ENCODE measurements around the gene PEX3. TPM values are rescaled to one million over a fixed set of nuclear protein-coding genes. Genes with fewer than 3 reads are reported as not detected.

The PEX3 gene
- total RNA-seq, result 10 to 100 TPM; 10.8 to 11.9 TPM

GRCh38 chr6:143450453-143451371, at the start of gene PEX3, which contains the start of gene ADAT2:
TSS of gene PEX3 (plus strand) at chr6:143450805. CDS start at chr6:143451043, 238 bp downstream.
TSS of gene ADAT2 (minus strand) at chr6:143450695. CDS start at chr6:143450658, 37 bp downstream.
- Mint-ChIP-seq H3K36me3 (ENCODE audit: low read depth) (peaks cover 9% of the 10 kb centered on the region), H3K27me3 (ENCODE audit: low read depth) (no peaks in the 10 kb centered on the region), H3K4me3 (peak within 1 kb of the TSS; percentile 100), H3K27ac (peak within 1 kb of the TSS; percentile 97), H3K4me1 (ENCODE audit: low read depth) (peaks cover 50% of the 10 kb centered on the region), H3K9me3 (no peaks in the 10 kb centered on the region)
- peak; percentile 96 for DNase-seq
- CTCF ChIA-PET, result no interaction called here
- intact Hi-C loops (cut with micrococcal nuclease), result loop anchor here (1.0 to 10.0 kb wide), 11 partner anchors 9 to 1303 kb away; partner anchors contain the start of genes AIG1, FUCA2, LTV1 and NMBR

- H3K9me3 Mint-ChIP-seq, result no peaks in the 10 kb centered on the region
- peaks cover 18% of the 10 kb centered on the region for H3K4me1 Mint-ChIP-seq (ENCODE audit: low read depth)
- H3K36me3 Mint-ChIP-seq (ENCODE audit: low read depth), result no peaks in the 10 kb centered on the region
- no peaks in the 10 kb centered on the region for H3K27me3 Mint-ChIP-seq (ENCODE audit: low read depth)
- H3K27ac Mint-ChIP-seq, result no peak overlapping the region
- CTCF ChIA-PET, result interaction anchor here (0.6 to 1.4 kb wide), 4 partner anchors 25 to 663 kb away, joined by 3 to 9 read pairs (median 4); no protein-coding TSS in a partner anchor
- intact Hi-C loops (cut with micrococcal nuclease), result no loop called here
- no peak for DNase-seq
- H3K4me3 Mint-ChIP-seq, result no peak overlapping the region
Observed at GRCh38 chr6:143401068-143401446, 49.5 kb upstream of the PEX3 start.

- H3K27me3 Mint-ChIP-seq (ENCODE audit: low read depth), result no peaks in the 10 kb centered on the region
- peaks cover 18% of the 10 kb centered on the region for H3K4me1 Mint-ChIP-seq (ENCODE audit: low read depth)
- no peak for DNase-seq
- H3K27ac Mint-ChIP-seq, result no peak overlapping the region
- H3K36me3 Mint-ChIP-seq (ENCODE audit: low read depth), result no peaks in the 10 kb centered on the region
- no peaks in the 10 kb centered on the region for H3K9me3 Mint-ChIP-seq
- H3K4me3 Mint-ChIP-seq, result no peak overlapping the region
- intact Hi-C loops (cut with micrococcal nuclease), result no loop called here
- CTCF ChIA-PET, result interaction anchor here (1.4 kb wide), 1 partner anchor 26 kb away, joined by 5 read pairs; no protein-coding TSS in a partner anchor
Observed at GRCh38 chr6:143401636-143402370, 48.8 kb upstream of the PEX3 start.

GRCh38 chr6:143402721-143403336, 47.8 kb upstream of the PEX3 start:
- no peaks in the 10 kb centered on the region for H3K9me3 Mint-ChIP-seq
- no peaks in the 10 kb centered on the region for H3K27me3 Mint-ChIP-seq (ENCODE audit: low read depth)
- H3K27ac Mint-ChIP-seq, result no peak overlapping the region
- intact Hi-C loops (cut with micrococcal nuclease), result no loop called here
- CTCF ChIA-PET, result interaction anchor here (0.5 to 1.8 kb wide), 2 partner anchors 19 to 23 kb away, joined by 3 to 5 read pairs; no protein-coding TSS in a partner anchor
- DNase-seq, result no peak
- no peaks in the 10 kb centered on the region for H3K36me3 Mint-ChIP-seq (ENCODE audit: low read depth)
- peaks cover 18% of the 10 kb centered on the region for H3K4me1 Mint-ChIP-seq (ENCODE audit: low read depth)
- H3K4me3 Mint-ChIP-seq, result no peak overlapping the region

GRCh38 chr6:143405373-143406154, 45.0 kb upstream of the PEX3 start:
- no peak overlapping the region for H3K4me3 Mint-ChIP-seq
- CTCF ChIA-PET, result interaction anchor here (0.5 to 0.8 kb wide), 3 partner anchors 10 to 146 kb away, joined by 3 to 6 read pairs (median 4); no protein-coding TSS in a partner anchor
- no peaks in the 10 kb centered on the region for H3K27me3 Mint-ChIP-seq (ENCODE audit: low read depth)
- H3K27ac Mint-ChIP-seq, result no peak overlapping the region
- no peaks in the 10 kb centered on the region for H3K36me3 Mint-ChIP-seq (ENCODE audit: low read depth)
- peaks cover 9% of the 10 kb centered on the region for H3K4me1 Mint-ChIP-seq (ENCODE audit: low read depth)
- intact Hi-C loops (cut with micrococcal nuclease), result no loop called here
- DNase-seq, result no peak
- no peaks in the 10 kb centered on the region for H3K9me3 Mint-ChIP-seq

- intact Hi-C loops (cut with micrococcal nuclease), result no loop called here
- no peaks in the 10 kb centered on the region for H3K36me3 Mint-ChIP-seq (ENCODE audit: low read depth)
- H3K4me1 Mint-ChIP-seq (ENCODE audit: low read depth), result peaks cover under 1% of the 10 kb centered on the region
- no peak overlapping the region for H3K27ac Mint-ChIP-seq
- DNase-seq, result no peak
- no peak overlapping the region for H3K4me3 Mint-ChIP-seq
- no peaks in the 10 kb centered on the region for H3K9me3 Mint-ChIP-seq
- CTCF ChIA-PET, result no interaction called here
- no peaks in the 10 kb centered on the region for H3K27me3 Mint-ChIP-seq (ENCODE audit: low read depth)
Observed at GRCh38 chr6:143406673-143407072, 43.9 kb upstream of the PEX3 start.

GRCh38 chr6:143408151-143408786, 42.3 kb upstream of the PEX3 start:
- Mint-ChIP-seq H3K4me3 (no peak overlapping the region), H3K27me3 (ENCODE audit: low read depth) (no peaks in the 10 kb centered on the region), H3K4me1 (ENCODE audit: low read depth) (peaks cover under 1% of the 10 kb centered on the region), H3K36me3 (ENCODE audit: low read depth) (no peaks in the 10 kb centered on the region), H3K27ac (no peak overlapping the region), H3K9me3 (no peaks in the 10 kb centered on the region)
- DNase-seq, result no peak
- intact Hi-C loops (cut with micrococcal nuclease), result no loop called here
- CTCF ChIA-PET, result no interaction called here

GRCh38 chr6:143408787-143409162, 41.8 kb upstream of the PEX3 start:
- DNase-seq, result no peak
- no peak overlapping the region for H3K4me3 Mint-ChIP-seq
- no peaks in the 10 kb centered on the region for H3K36me3 Mint-ChIP-seq (ENCODE audit: low read depth)
- CTCF ChIA-PET, result no interaction called here
- no peak overlapping the region for H3K27ac Mint-ChIP-seq
- H3K9me3 Mint-ChIP-seq, result no peaks in the 10 kb centered on the region
- intact Hi-C loops (cut with micrococcal nuclease), result no loop called here
- H3K4me1 Mint-ChIP-seq (ENCODE audit: low read depth), result peaks cover 2% of the 10 kb centered on the region
- no peaks in the 10 kb centered on the region for H3K27me3 Mint-ChIP-seq (ENCODE audit: low read depth)

GRCh38 chr6:143410859-143411270, 39.7 kb upstream of the PEX3 start:
- intact Hi-C loops (cut with micrococcal nuclease), result no loop called here
- Mint-ChIP-seq H3K9me3 (no peaks in the 10 kb centered on the region), H3K4me3 (no peak overlapping the region), H3K27ac (no peak overlapping the region), H3K27me3 (ENCODE audit: low read depth) (no peaks in the 10 kb centered on the region), H3K4me1 (ENCODE audit: low read depth) (peaks cover 2% of the 10 kb centered on the region), H3K36me3 (ENCODE audit: low read depth) (no peaks in the 10 kb centered on the region)
- CTCF ChIA-PET, result no interaction called here
- no peak for DNase-seq

GRCh38 chr6:143414769-143415168, 35.8 kb upstream of the PEX3 start:
- intact Hi-C loops (cut with micrococcal nuclease), result no loop called here
- CTCF ChIA-PET, result interaction anchor here (1.4 to 3.9 kb wide), 2 partner anchors 9 to 13 kb away, joined by 3 to 17 read pairs; no protein-coding TSS in a partner anchor
- Mint-ChIP-seq H3K4me3 (no peak overlapping the region), H3K4me1 (ENCODE audit: low read depth) (peaks cover 2% of the 10 kb centered on the region), H3K27ac (no peak overlapping the region), H3K9me3 (no peaks in the 10 kb centered on the region), H3K27me3 (ENCODE audit: low read depth) (no peaks in the 10 kb centered on the region), H3K36me3 (ENCODE audit: low read depth) (peaks cover 5% of the 10 kb centered on the region)
- DNase-seq, result no peak

GRCh38 chr6:143419526-143419925, 31.1 kb upstream of the PEX3 start:
- intact Hi-C loops (cut with micrococcal nuclease), result no loop called here
- no peaks in the 10 kb centered on the region for H3K4me1 Mint-ChIP-seq (ENCODE audit: low read depth)
- no peaks in the 10 kb centered on the region for H3K27me3 Mint-ChIP-seq (ENCODE audit: low read depth)
- H3K4me3 Mint-ChIP-seq, result no peak overlapping the region
- DNase-seq, result no peak
- CTCF ChIA-PET, result no interaction called here
- H3K27ac Mint-ChIP-seq, result no peak overlapping the region
- H3K9me3 Mint-ChIP-seq, result no peaks in the 10 kb centered on the region
- H3K36me3 Mint-ChIP-seq (ENCODE audit: low read depth), result peaks cover 19% of the 10 kb centered on the region

Measured in activated naive CD4-positive, alpha-beta T cell treated with anti-CD3 and anti-CD28 coated beads for 36 hours (primary cell).